ENCODE measurements around the gene GRIPAP1. TPM values are rescaled to one million over a fixed set of nuclear protein-coding genes. Genes with fewer than 3 reads are reported as not detected.

GRIPAP1 gene
- total RNA-seq, 1 donor from 2014 or later, result 24.5 TPM

- FAIRE-seq, result no peak
- DNase-seq (ENCODE audit: low read depth), result no peak
- Histone ChIP-seq H3K27me3 (ENCODE audit: control insufficient read depth, insufficient read depth, low read length) (no peaks in the 10 kb centered on the region), H3K4me3 (ENCODE audit: low read depth, low read length) (no peak overlapping the region), H3K36me3 (ENCODE audit: control insufficient read depth, insufficient read depth, low read length) (no peaks in the 10 kb centered on the region)
- TF ChIP-seq CTCF (IDR thresholded peaks at IDR 0.05; ENCODE audit: insufficient read depth, low read length, severe bottlenecking), result no peak
These were observed 26.0 kb downstream of the GRIPAP1 start for GRCh38 chrX:48976086-48976485.

- H3K36me3 ChIP-seq (ENCODE audit: control insufficient read depth, insufficient read depth, low read length), result no peaks in the 10 kb centered on the region
- H3K4me3 ChIP-seq (ENCODE audit: low read depth, low read length), result no peak overlapping the region
- no peak for TF ChIP-seq CTCF (IDR thresholded peaks at IDR 0.05; ENCODE audit: insufficient read depth, low read length, severe bottlenecking)
- no peak for FAIRE-seq
- no peak for DNase-seq (ENCODE audit: low read depth)
- H3K27me3 ChIP-seq (ENCODE audit: control insufficient read depth, insufficient read depth, low read length), result no peaks in the 10 kb centered on the region
These were observed 26.5 kb downstream of the GRIPAP1 start for GRCh38 chrX:48975541-48975940.

GRCh38 chrX:48975041-48975440, 27.0 kb downstream of the GRIPAP1 start:
- DNase-seq (ENCODE audit: low read depth) (no peak), FAIRE-seq (no peak)
- H3K4me3 ChIP-seq (ENCODE audit: low read depth, low read length), result no peak overlapping the region
- no peak for TF ChIP-seq CTCF (IDR thresholded peaks at IDR 0.05; ENCODE audit: insufficient read depth, low read length, severe bottlenecking)
- no peaks in the 10 kb centered on the region for H3K27me3 ChIP-seq (ENCODE audit: control insufficient read depth, insufficient read depth, low read length)
- no peaks in the 10 kb centered on the region for H3K36me3 ChIP-seq (ENCODE audit: control insufficient read depth, insufficient read depth, low read length)

- no peak for TF ChIP-seq CTCF (IDR thresholded peaks at IDR 0.05; ENCODE audit: insufficient read depth, low read length, severe bottlenecking)
- DNase-seq (ENCODE audit: low read depth) (no peak), FAIRE-seq (no peak)
These were observed 27.5 kb downstream of the GRIPAP1 start for GRCh38 chrX:48974574-48974973.

GRCh38 chrX:48974033-48974432, 28.0 kb downstream of the GRIPAP1 start:
- Histone ChIP-seq H3K4me3 (ENCODE audit: low read depth, low read length) (no peak overlapping the region), H3K36me3 (ENCODE audit: control insufficient read depth, insufficient read depth, low read length) (no peaks in the 10 kb centered on the region), H3K27me3 (ENCODE audit: control insufficient read depth, insufficient read depth, low read length) (no peaks in the 10 kb centered on the region)
- FAIRE-seq (no peak), DNase-seq (ENCODE audit: low read depth) (no peak)
- TF ChIP-seq CTCF (IDR thresholded peaks at IDR 0.05; ENCODE audit: insufficient read depth, low read length, severe bottlenecking), result no peak

More at GRCh38 chrX:48974574-48974973, 27.5 kb downstream of the GRIPAP1 start:
- Histone ChIP-seq H3K36me3 (ENCODE audit: control insufficient read depth, insufficient read depth, low read length) (no peaks in the 10 kb centered on the region), H3K4me3 (ENCODE audit: low read depth, low read length) (no peak overlapping the region), H3K27me3 (ENCODE audit: control insufficient read depth, insufficient read depth, low read length) (no peaks in the 10 kb centered on the region)
